HepG2 (cell line): ENCODE data around the gene SUSD2. TPM values are rescaled to one million over a fixed set of nuclear protein-coding genes. Genes with fewer than 3 reads are reported as not detected.

Experiments
- ERF ChIP-seq: IDR thresholded peaks from 2 replicates; pipeline ENCODE4 v1.6.1; 2018; ENCODE audit warnings: missing biosample characterization, missing genetic modification reagents
- FOXC1 ChIP-seq: sonication (generic); formaldehyde crosslinking; IDR thresholded peaks from 2 replicates; pipeline ENCODE4 v1.8.0; 2022; ENCODE audit warnings: mild to moderate bottlenecking, missing genetic modification reagents, borderline replicate concordance
- HMG20B ChIP-seq: conservative IDR thresholded peaks from 2 replicates; pipeline ENCODE4 v1.6.1; 2016; ENCODE audit warnings: missing genetic modification reagents, missing compliant biosample characterization
- HNRNPLL ChIP-seq: fragments of 200-400 bp; formaldehyde crosslinking; IDR thresholded peaks from 2 replicates; pipeline ENCODE4 v1.6.1; 2017; ENCODE audit warnings: mild to moderate bottlenecking, low read depth, low read length; ENCODE audit not compliant: poor library complexity, severe bottlenecking
- MED8 ChIP-seq: sonication (generic); formaldehyde crosslinking; IDR thresholded peaks from 2 replicates; pipeline ENCODE4 v1.8.1; 2023; ENCODE audit warnings: mild to moderate bottlenecking, missing genetic modification reagents; ENCODE audit not compliant: insufficient replicate concordance
- NFE2L1 ChIP-seq: sonication (generic); formaldehyde crosslinking; IDR thresholded peaks from 2 replicates; pipeline ENCODE4 v1.4.0; 2020; ENCODE audit warnings: missing genetic modification reagents, mild to moderate bottlenecking, borderline replicate concordance
- SALL1 ChIP-seq: sonication (generic); formaldehyde crosslinking; IDR thresholded peaks from 2 replicates; pipeline ENCODE4 v1.8.0; 2022; ENCODE audit warnings: mild to moderate bottlenecking, missing genetic modification reagents
- ZNF124 ChIP-seq: sonication (generic); formaldehyde crosslinking; IDR thresholded peaks from 2 replicates; pipeline ENCODE4 v1.4.0; 2020; ENCODE audit warnings: missing genetic modification reagents
- ZNF232 ChIP-seq: sonication (generic); formaldehyde crosslinking; IDR thresholded peaks from 2 replicates; pipeline ENCODE4 v1.4.0; 2020; ENCODE audit warnings: missing genetic modification reagents, borderline replicate concordance
- ZNF318 ChIP-seq: sonication (generic); formaldehyde crosslinking; IDR thresholded peaks from 2 replicates; pipeline ENCODE4 v1.4.0; 2020; ENCODE audit warnings: mild to moderate bottlenecking, missing genetic modification reagents
- ZNF605 ChIP-seq: sonication (generic); formaldehyde crosslinking; IDR thresholded peaks from 2 replicates; pipeline ENCODE4 v1.8.0; 2022; ENCODE audit warnings: mild to moderate bottlenecking, missing genetic modification reagents
- ZNF780A ChIP-seq: sonication (generic); formaldehyde crosslinking; IDR thresholded peaks from 2 replicates; pipeline ENCODE4 v1.8.0; 2022; ENCODE audit warnings: mild to moderate bottlenecking, missing genetic modification reagents, moderate library complexity
- ZSCAN29 ChIP-seq: sonication (generic); formaldehyde crosslinking; conservative IDR thresholded peaks from 2 replicates; pipeline ENCODE4 v1.4.0; 2020; ENCODE audit warnings: mild to moderate bottlenecking, missing genetic modification reagents
- polyA plus RNA-seq, 8 experiments: library from polyadenylated mRNA; depleted of rRNA in 3 of 8; stranded (reverse) in 7 of 8; unstranded in 1 of 8; fragments of >200 nt; fragmentation: Illumina TruSeq in 4 of 8; extraction: Trizol in 4 of 8; gene quantifications; 2 replicates each; pipeline versions ENCODE4 v1.2.1 to v1.2.3, GENCODE V29; 2011 to 2016; ENCODE audit warnings: low read depth in 4 of 8, missing spikeins in 1 of 8, mixed read lengths in 1 of 8; ENCODE audit not compliant: insufficient read depth in 1 of 8
- total RNA-seq, 5 experiments: library from RNA; depleted of rRNA; stranded (reverse); fragments of >200 nt; fragmentation: Illumina TruSeq; extraction: Trizol; gene quantifications; 2 replicates each; pipeline ENCODE4 v1.2.3, GENCODE V29; 2016; ENCODE audit warnings: low read depth in 1 of 5
- TF ChIP-seq, protein P1 (sequence below): IDR thresholded peaks from 2 replicates; pipeline ENCODE4 v1.6.1; 2012; ENCODE audit warnings: inconsistent platforms
- TF ChIP-seq, protein P2 (sequence below): IDR thresholded peaks from 2 replicates; pipeline ENCODE4 v1.6.1; 2016; ENCODE audit warnings: mild to moderate bottlenecking
- TF ChIP-seq, protein P3 (sequence below): sonication (generic); formaldehyde crosslinking; IDR thresholded peaks from 2 replicates; pipeline ENCODE4 v1.5.0; 2020; ENCODE audit warnings: mild to moderate bottlenecking, missing genetic modification reagents

Gene SUSD2
- total and polyA plus RNA-seq, 2 of the 13 experiments (the other 11 are each of a cell fraction or from before 2014, with no cell fraction given) = 2.1 to 11.0 TPM

DNA sequence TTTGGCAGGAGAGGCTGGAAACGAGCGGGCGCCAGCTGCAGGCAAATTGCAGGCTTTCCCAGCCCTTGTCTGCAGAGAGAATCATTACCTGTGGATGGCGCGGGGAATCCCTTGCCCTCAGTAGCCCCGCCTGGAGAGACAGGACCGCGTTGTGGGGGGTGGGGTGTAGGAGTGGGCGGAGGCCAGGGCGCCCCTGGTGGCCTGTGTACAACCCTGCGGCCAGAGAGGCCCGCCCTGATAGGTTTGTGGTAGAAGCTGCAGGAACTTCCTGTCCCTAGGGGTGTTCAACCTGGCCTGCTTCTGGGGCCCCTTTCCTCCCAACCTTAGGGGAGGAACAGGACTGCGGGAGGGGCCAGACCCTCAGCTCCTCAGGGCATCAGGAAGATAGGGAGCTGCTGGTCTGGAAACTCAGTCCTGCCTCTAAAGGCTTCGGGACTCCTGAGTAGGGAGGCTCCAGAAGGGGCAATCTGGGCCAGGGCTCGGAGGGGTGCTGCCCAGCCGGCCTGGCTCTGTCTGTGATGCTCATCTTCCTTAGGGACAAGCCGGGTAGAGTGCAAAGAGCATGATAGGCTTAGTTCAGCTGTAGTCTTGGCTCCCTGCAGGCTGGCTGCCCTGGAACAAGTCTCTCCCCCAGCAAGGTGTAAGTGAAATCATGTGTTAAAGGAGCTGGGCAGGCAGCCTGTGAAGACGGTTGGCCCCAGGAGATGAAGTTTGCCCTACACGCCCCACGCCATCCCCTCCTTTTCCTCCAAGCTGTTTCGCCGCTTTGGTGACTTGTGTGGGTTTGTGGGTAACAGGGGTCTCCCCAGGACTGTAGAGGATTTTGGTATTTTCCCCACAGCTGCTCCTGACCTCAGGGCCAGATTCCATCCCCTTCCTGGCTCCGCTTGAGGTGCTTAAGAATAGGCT is 24.1 kb upstream of the SUSD2 start (continued):
- TF ChIP-seq FOXC1 (CRISPR knock-in tag) (peak; percentile 74; the same call in 1 of the 2 replicates), HMG20B (CRISPR knock-in tag) (0 out of 2 replicates have a peak, but pooled peaks have one; percentile 46), HNRNPLL (peak; percentile 45), ZNF232 (CRISPR knock-in tag) (no peak), ZNF318 (no peak), SALL1 (CRISPR knock-in tag) (peak; percentile 56; the same call in 1 of the 2 replicates), ERF (CRISPR knock-in tag) (peak; percentile 66), ZNF124 (peak; percentile 50; the same call in 1 of the 2 replicates), ZNF780A (no peak), MED8 (no peak), NFE2L1 (no peak), ZNF605 (CRISPR knock-in tag) (0 out of 2 replicates have a peak, but pooled peaks have one; percentile 48), ZSCAN29 (CRISPR knock-in tag) (0 out of 2 replicates have a peak, but pooled peaks have one; percentile 17)
- TF ChIP-seq, protein P1, sequence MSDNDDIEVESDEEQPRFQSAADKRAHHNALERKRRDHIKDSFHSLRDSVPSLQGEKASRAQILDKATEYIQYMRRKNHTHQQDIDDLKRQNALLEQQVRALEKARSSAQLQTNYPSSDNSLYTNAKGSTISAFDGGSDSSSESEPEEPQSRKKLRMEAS = 0 out of 2 replicates have a peak, but pooled peaks have one; percentile 40
- TF ChIP-seq, protein P2, sequence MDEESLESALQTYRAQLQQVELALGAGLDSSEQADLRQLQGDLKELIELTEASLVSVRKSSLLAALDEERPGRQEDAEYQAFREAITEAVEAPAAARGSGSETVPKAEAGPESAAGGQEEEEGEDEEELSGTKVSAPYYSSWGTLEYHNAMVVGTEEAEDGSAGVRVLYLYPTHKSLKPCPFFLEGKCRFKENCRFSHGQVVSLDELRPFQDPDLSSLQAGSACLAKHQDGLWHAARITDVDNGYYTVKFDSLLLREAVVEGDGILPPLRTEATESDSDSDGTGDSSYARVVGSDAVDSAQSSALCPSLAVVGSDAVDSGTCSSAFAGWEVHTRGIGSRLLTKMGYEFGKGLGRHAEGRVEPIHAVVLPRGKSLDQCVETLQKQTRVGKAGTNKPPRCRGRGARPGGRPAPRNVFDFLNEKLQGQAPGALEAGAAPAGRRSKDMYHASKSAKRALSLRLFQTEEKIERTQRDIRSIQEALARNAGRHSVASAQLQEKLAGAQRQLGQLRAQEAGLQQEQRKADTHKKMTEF (CRISPR knock-in tag) = peak; percentile 78
- TF ChIP-seq, protein P3, sequence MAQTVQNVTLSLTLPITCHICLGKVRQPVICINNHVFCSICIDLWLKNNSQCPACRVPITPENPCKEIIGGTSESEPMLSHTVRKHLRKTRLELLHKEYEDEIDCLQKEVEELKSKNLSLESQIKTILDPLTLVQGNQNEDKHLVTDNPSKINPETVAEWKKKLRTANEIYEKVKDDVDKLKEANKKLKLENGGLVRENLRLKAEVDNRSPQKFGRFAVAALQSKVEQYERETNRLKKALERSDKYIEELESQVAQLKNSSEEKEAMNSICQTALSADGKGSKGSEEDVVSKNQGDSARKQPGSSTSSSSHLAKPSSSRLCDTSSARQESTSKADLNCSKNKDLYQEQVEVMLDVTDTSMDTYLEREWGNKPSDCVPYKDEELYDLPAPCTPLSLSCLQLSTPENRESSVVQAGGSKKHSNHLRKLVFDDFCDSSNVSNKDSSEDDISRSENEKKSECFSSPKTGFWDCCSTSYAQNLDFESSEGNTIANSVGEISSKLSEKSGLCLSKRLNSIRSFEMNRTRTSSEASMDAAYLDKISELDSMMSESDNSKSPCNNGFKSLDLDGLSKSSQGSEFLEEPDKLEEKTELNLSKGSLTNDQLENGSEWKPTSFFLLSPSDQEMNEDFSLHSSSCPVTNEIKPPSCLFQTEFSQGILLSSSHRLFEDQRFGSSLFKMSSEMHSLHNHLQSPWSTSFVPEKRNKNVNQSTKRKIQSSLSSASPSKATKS (CRISPR knock-in tag) = no peak
